GM23338 (cell line): Measurements from ENCODE around the gene HMGN1. TPM values are rescaled to one million over a fixed set of nuclear protein-coding genes. Genes with fewer than 3 reads are reported as not detected.

Experiments used
- ATAC-seq: fragments of 200-7000 bp; cut with Tn5 transposase; 3 replicates; pipeline ENCODE4 v1.9.1; 2020
- DNase-seq: peaks from one replicate; pipeline ENCODE4 v3.0.0-alpha.2; 2015; ENCODE audit warnings: low spot score
- H2AFZ ChIP-seq: fragments of 200-600 bp; sonication (generic); 2 replicates; pipeline ENCODE4 v1.8.0; 2016; ENCODE audit warnings: antibody characterized with exemption, mild to moderate bottlenecking, moderate library complexity
- H3F3A ChIP-seq: fragments of 200-600 bp; sonication (generic); replicated peaks from 2 replicates; pipeline ENCODE4 v1.8.0; 2017; ENCODE audit warnings: antibody characterized with exemption, mixed run types, low read depth
- H3K27ac ChIP-seq: fragments of 200-600 bp; sonication (generic); 2 replicates; pipeline ENCODE4 v1.6.1; 2016; ENCODE audit warnings: low read depth
- H3K27me3 ChIP-seq: fragments of 200-600 bp; sonication (generic); 2 replicates; pipeline ENCODE4 v1.8.0; 2016; ENCODE audit warnings: mild to moderate bottlenecking, mixed run types, moderate library complexity; ENCODE audit not compliant: insufficient read depth
- H3K36me3 ChIP-seq: fragments of 200-600 bp; sonication (generic); 2 replicates; pipeline ENCODE4 v1.8.0; 2016; ENCODE audit warnings: mild to moderate bottlenecking; ENCODE audit not compliant: insufficient read depth
- H3K4me1 ChIP-seq: fragments of 200-600 bp; sonication (generic); 2 replicates; pipeline ENCODE4 v1.8.0; 2016; ENCODE audit warnings: mild to moderate bottlenecking, moderate library complexity; ENCODE audit not compliant: insufficient read depth
- H3K4me2 ChIP-seq: fragments of 200-600 bp; sonication (generic); 2 replicates; pipeline ENCODE4 v1.7.1; 2017; ENCODE audit warnings: mixed run types
- H3K4me3 ChIP-seq: fragments of 200-600 bp; sonication (generic); 2 replicates; pipeline ENCODE4 v1.6.1; 2016; ENCODE audit warnings: mixed run types
- H3K79me2 ChIP-seq: fragments of 200-600 bp; sonication (generic); replicated peaks from 2 replicates; pipeline ENCODE4 v1.8.0; 2017; ENCODE audit warnings: mild to moderate bottlenecking; ENCODE audit not compliant: insufficient read depth
- H3K9me2 ChIP-seq: fragments of 200-600 bp; sonication (generic); 2 replicates; pipeline ENCODE4 v1.8.0; 2017; ENCODE audit not compliant: insufficient read depth
- H4K20me1 ChIP-seq: fragments of 200-600 bp; sonication (generic); replicated peaks from 2 replicates; pipeline ENCODE4 v1.8.0; 2017; ENCODE audit warnings: mild to moderate bottlenecking; ENCODE audit not compliant: insufficient read depth
- H3K27ac Mint-ChIP-seq: 2 replicates; pipeline ENCODE4 v1.8.0; 2020; ENCODE audit warnings: inconsistent platforms, mild to moderate bottlenecking, moderate library complexity, mixed read lengths
- H3K27me3 Mint-ChIP-seq: 3 replicates; pipeline ENCODE4 v1.8.0; 2022; ENCODE audit warnings: low read depth, mild to moderate bottlenecking, moderate library complexity, mixed read lengths, inconsistent platforms; ENCODE audit not compliant: insufficient read depth, poor library complexity
- H3K36me3 Mint-ChIP-seq: 3 replicates; pipeline ENCODE4 v1.8.0; 2021; ENCODE audit warnings: low read depth, mild to moderate bottlenecking, inconsistent platforms, moderate library complexity, mixed read lengths
- H3K4me1 Mint-ChIP-seq: 3 replicates; pipeline ENCODE4 v1.8.0; 2020; ENCODE audit warnings: mild to moderate bottlenecking, inconsistent platforms, mixed read lengths
- H3K4me3 Mint-ChIP-seq: 3 replicates; pipeline ENCODE4 v1.8.0; 2021; ENCODE audit warnings: moderate library complexity, mild to moderate bottlenecking, inconsistent platforms, mixed read lengths
- H3K9me3 Mint-ChIP-seq: 3 replicates; pipeline ENCODE4 v1.8.0; 2020; ENCODE audit warnings: moderate library complexity, mild to moderate bottlenecking, inconsistent platforms, mixed read lengths
- CREB1 ChIP-seq: fragments of 250-450 bp; sonication (Bioruptor Pico); IDR thresholded peaks from 2 replicates; pipeline ENCODE4 v1.5.0; 2020; ENCODE audit warnings: low read depth, mild to moderate bottlenecking, moderate library complexity
- CTCF ChIP-seq, 2 experiments: fragments of 200-600 bp in 1 of 2; sonication (generic) in 1 of 2; conservative IDR thresholded peaks; 2 replicates each; pipeline versions ENCODE4 v1.5.1 to v1.6.1; 2016 to 2017; ENCODE audit warnings: antibody characterized with exemption in 2 of 2, low read depth in 2 of 2, mild to moderate bottlenecking in 2 of 2, moderate library complexity in 1 of 2
- ETS1 ChIP-seq: IDR thresholded peaks from 2 replicates; pipeline ENCODE4 v1.6.1; 2016; ENCODE audit warnings: antibody characterized with exemption
- EZH2 ChIP-seq: fragments of 200-600 bp; sonication (generic); IDR thresholded peaks from one replicate; pipeline ENCODE4 v1.8.0; 2017; ENCODE audit warnings: antibody characterized with exemption, mild to moderate bottlenecking, low read depth; ENCODE audit not compliant: unreplicated experiment
- EZH2phosphoT487 ChIP-seq: fragments of 200-600 bp; sonication (generic); IDR thresholded peaks from one replicate; pipeline ENCODE4 v1.8.1; 2018; ENCODE audit warnings: antibody characterized with exemption; ENCODE audit not compliant: unreplicated experiment
- JUNB ChIP-seq: IDR thresholded peaks from one replicate; pipeline ENCODE4 v1.6.1; 2016; ENCODE audit warnings: antibody characterized with exemption; ENCODE audit not compliant: unreplicated experiment
- NANOG ChIP-seq: IDR thresholded peaks from 2 replicates; pipeline ENCODE4 v1.6.1; 2016; ENCODE audit warnings: antibody characterized with exemption, borderline replicate concordance
- POLR2AphosphoS5 ChIP-seq: IDR thresholded peaks from 2 replicates; pipeline ENCODE4 v1.6.1; 2016; ENCODE audit warnings: antibody characterized with exemption, low read depth
- REST ChIP-seq: IDR thresholded peaks from one replicate; pipeline ENCODE4 v1.6.1; 2018; ENCODE audit warnings: antibody characterized with exemption; ENCODE audit not compliant: unreplicated experiment
- STAT1 ChIP-seq: IDR thresholded peaks from one replicate; pipeline ENCODE4 v1.6.1; 2016; ENCODE audit warnings: antibody characterized with exemption; ENCODE audit not compliant: unreplicated experiment
- ZNF114 ChIP-seq: fragments of 250-450 bp; sonication (Bioruptor Pico); IDR thresholded peaks from 2 replicates; pipeline ENCODE4 v1.5.0; 2020; ENCODE audit warnings: mild to moderate bottlenecking, moderate library complexity
- ZNF331 ChIP-seq: fragments of 250-450 bp; sonication (Bioruptor Pico); IDR thresholded peaks from 2 replicates; pipeline ENCODE4 v1.5.0; 2020; ENCODE audit warnings: low read depth, mild to moderate bottlenecking, moderate library complexity
- ZNF462 ChIP-seq: fragments of 250-450 bp; sonication (Bioruptor Pico); IDR thresholded peaks from 2 replicates; pipeline ENCODE4 v1.5.0; 2020; ENCODE audit warnings: mild to moderate bottlenecking, moderate library complexity
- polyA plus RNA-seq: library from polyadenylated mRNA; unstranded; fragments of >200 nt; fragmentation: Nextera tagmentation; extraction: Ambion mirVana; gene quantifications from 2 replicates; pipeline ENCODE4 v1.2.1, GENCODE V29; 2016
- total RNA-seq: library from RNA; depleted of rRNA; stranded (reverse); fragments of >200 nt; shearing (Covaris generic); gene quantifications from 2 replicates; pipeline ENCODE4 v1.2.3, GENCODE V29; 2014

The HMGN1 gene
- total and polyA plus RNA-seq, 2 experiments from 2014 or later = 403 to 889 TPM

- Histone ChIP-seq H3K36me3 (no peaks in the 10 kb centered on the region), H3K27ac (no peak overlapping the region), H3K9me2 (no peaks in the 10 kb centered on the region), H3K27me3 (no peaks in the 10 kb centered on the region), H3K79me2 (peaks cover under 1% of the 10 kb centered on the region), H2AFZ (no peak overlapping the region), H4K20me1 (no peaks in the 10 kb centered on the region), H3F3A (peaks cover 14% of the 10 kb centered on the region), H3K4me3 (no peak overlapping the region), H3K4me1 (peaks cover 13% of the 10 kb centered on the region), H3K4me2 (no peak overlapping the region)
- Mint-ChIP-seq H3K4me1 (peaks cover 15% of the 10 kb centered on the region), H3K36me3 (peaks cover under 1% of the 10 kb centered on the region; the same call in 1 of the 3 replicates), H3K27me3 (peaks cover 9% of the 10 kb centered on the region), H3K27ac (no peak overlapping the region), H3K9me3 (no peaks in the 10 kb centered on the region), H3K4me3 (no peak overlapping the region)
- no peak for DNase-seq
- TF ChIP-seq NANOG (no peak), JUNB (no peak), EZH2phosphoT487 (no peak), ZNF331 (CRISPR knock-in tag) (no peak), CREB1 (CRISPR knock-in tag) (no peak), EZH2 (no peak), ETS1 (no peak), POLR2AphosphoS5 (no peak), STAT1 (no peak), CTCF (conservative IDR thresholded peaks at IDR 0.05; ENCODE audit: low read depth in 2 of 2) (no peak), ZNF462 (no peak), REST (no peak), ZNF114 (CRISPR knock-in tag) (no peak)
- no peak for ATAC-seq
Observed at GRCh38 chr21:39353295-39353694, 4.4 kb upstream of the HMGN1 start.
